ENCODE results near the gene TTPAL.

- no peak for TF ChIP-seq CTCF (IDR thresholded peaks at IDR 0.05)
- no peak for TF ChIP-seq IRF1 (CRISPR knock-in tag; IDR thresholded peaks at IDR 0.05)
- no peak for TF ChIP-seq MYBL2 (CRISPR knock-in tag; IDR thresholded peaks at IDR 0.05)
Measured at GRCh38 chr20:44450903-44451450, 24.7 kb upstream of the TTPAL start.
